Nephron (organoid): ENCODE measurements around the gene SHISA9.

Experiments used
- H3K27ac Mint-ChIP-seq, 3 experiments: 2 replicates each; pipeline ENCODE4 v1.8.0; 2020; ENCODE audit warnings: mixed read lengths in 3 of 3, mild to moderate bottlenecking in 2 of 3, moderate library complexity in 1 of 3
- H3K27me3 Mint-ChIP-seq: 2 replicates; pipeline ENCODE4 v1.8.0; 2021; ENCODE audit warnings: low read depth, mild to moderate bottlenecking, moderate library complexity, mixed read lengths
- H3K36me3 Mint-ChIP-seq: 2 replicates; pipeline ENCODE4 v1.8.0; 2020; ENCODE audit warnings: low read depth, mixed read lengths
- H3K4me1 Mint-ChIP-seq: 2 replicates; pipeline ENCODE4 v1.8.0; 2020; ENCODE audit warnings: mixed read lengths
- H3K4me3 Mint-ChIP-seq, 3 experiments: 2 replicates each; pipeline ENCODE4 v1.8.0; 2020; ENCODE audit warnings: mild to moderate bottlenecking in 3 of 3, mixed read lengths in 3 of 3, moderate library complexity in 2 of 3
- H3K9me3 Mint-ChIP-seq: 2 replicates; pipeline ENCODE4 v1.8.0; 2020; ENCODE audit warnings: mixed read lengths
- CTCF ChIP-seq, 3 experiments: fragments of 200-600 bp; sonication (generic); IDR thresholded peaks; one replicate each; pipeline ENCODE4 v1.5.0; 2021; ENCODE audit warnings: antibody characterized with exemption in 3 of 3; ENCODE audit not compliant: unreplicated experiment in 3 of 3

The SHISA9 gene

DNA sequence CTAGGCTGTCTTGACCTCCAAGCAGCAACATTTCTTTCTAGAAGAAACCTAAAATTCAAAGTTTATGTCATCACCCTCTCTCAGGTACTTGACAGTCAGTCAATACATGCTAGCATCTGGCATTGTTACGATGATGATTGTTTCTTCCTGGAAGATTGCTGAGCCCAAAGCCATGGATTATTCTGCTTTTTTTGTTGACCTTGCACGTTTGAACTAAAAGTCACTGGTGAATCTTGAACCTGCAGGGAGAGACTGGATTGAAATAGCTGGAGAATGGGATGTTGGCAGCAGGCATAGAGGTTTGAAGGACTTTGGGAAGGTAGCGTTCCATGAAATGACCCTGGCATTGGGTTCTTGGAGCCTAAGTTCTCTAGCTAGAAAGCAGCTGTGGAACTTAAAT, 42.9 kb downstream of the SHISA9 start:
- TF ChIP-seq CTCF (IDR thresholded peaks at IDR 0.05; ENCODE audit: unreplicated experiment in 3 of 3): no peak
- Mint-ChIP-seq H3K36me3 (no peaks in the 10 kb centered on the region), H3K27ac (no peak overlapping the region)

GRCh38 chr16:12951392-12951791, 50.0 kb downstream of the SHISA9 start:
- Mint-ChIP-seq H3K4me3 (no peak overlapping the region), H3K36me3 (no peaks in the 10 kb centered on the region), H3K27ac (no peak overlapping the region), H3K4me1 (peaks cover 7% of the 10 kb centered on the region), H3K9me3 (no peaks in the 10 kb centered on the region), H3K27me3 (no peaks in the 10 kb centered on the region)
- no peak for TF ChIP-seq CTCF (IDR thresholded peaks at IDR 0.05; ENCODE audit: unreplicated experiment in 3 of 3)

More for the DNA sequence above, 42.9 kb downstream of the SHISA9 start:
- Mint-ChIP-seq H3K4me3 (no peak overlapping the region), H3K27me3 (no peaks in the 10 kb centered on the region), H3K4me1 (no peaks in the 10 kb centered on the region), H3K9me3 (no peaks in the 10 kb centered on the region)

- no peak for TF ChIP-seq CTCF (IDR thresholded peaks at IDR 0.05; ENCODE audit: unreplicated experiment in 3 of 3)
- H3K27ac Mint-ChIP-seq: no peak overlapping the region
- H3K9me3 Mint-ChIP-seq: no peaks in the 10 kb centered on the region
- peaks cover 7% of the 10 kb centered on the region for H3K4me1 Mint-ChIP-seq
- no peak overlapping the region for H3K4me3 Mint-ChIP-seq
- no peaks in the 10 kb centered on the region for H3K36me3 Mint-ChIP-seq
- H3K27me3 Mint-ChIP-seq: no peaks in the 10 kb centered on the region
Measured at GRCh38 chr16:12951976-12952375, 50.6 kb downstream of the SHISA9 start.

- H3K4me3 Mint-ChIP-seq: no peak overlapping the region
- H3K27me3 Mint-ChIP-seq: peaks cover 10% of the 10 kb centered on the region
- H3K9me3 Mint-ChIP-seq: no peaks in the 10 kb centered on the region
- no peaks in the 10 kb centered on the region for H3K36me3 Mint-ChIP-seq
- no peaks in the 10 kb centered on the region for H3K4me1 Mint-ChIP-seq
- no peak for TF ChIP-seq CTCF (IDR thresholded peaks at IDR 0.05; ENCODE audit: unreplicated experiment in 3 of 3)
- H3K27ac Mint-ChIP-seq: no peak overlapping the region
Measured at GRCh38 chr16:12958366-12958765, 57.0 kb downstream of the SHISA9 start.

- Mint-ChIP-seq H3K27ac (no peak overlapping the region), H3K27me3 (peaks cover 10% of the 10 kb centered on the region), H3K4me3 (no peak overlapping the region), H3K9me3 (no peaks in the 10 kb centered on the region), H3K36me3 (no peaks in the 10 kb centered on the region), H3K4me1 (no peaks in the 10 kb centered on the region)
- no peak for TF ChIP-seq CTCF (IDR thresholded peaks at IDR 0.05; ENCODE audit: unreplicated experiment in 3 of 3)
Measured at GRCh38 chr16:12959072-12959471, 57.7 kb downstream of the SHISA9 start.

GRCh38 chr16:12961626-12962025, 60.2 kb downstream of the SHISA9 start:
- Mint-ChIP-seq H3K9me3 (no peaks in the 10 kb centered on the region), H3K27ac (no peak overlapping the region)

More at GRCh38 chr16:12961626-12962025, 60.2 kb downstream of the SHISA9 start:
- Mint-ChIP-seq H3K27me3 (peaks cover 10% of the 10 kb centered on the region), H3K4me1 (no peaks in the 10 kb centered on the region), H3K36me3 (no peaks in the 10 kb centered on the region), H3K4me3 (no peak overlapping the region)
- TF ChIP-seq CTCF (IDR thresholded peaks at IDR 0.05; ENCODE audit: unreplicated experiment in 3 of 3): no peak
